Vagina (tissue), 2 donors: Measurements from ENCODE around the gene ARHGAP18. TPM values are rescaled to one million over a fixed set of nuclear protein-coding genes. Genes with fewer than 3 reads are reported as not detected.

Source experiments
- DNase-seq, 2 donors: peaks; one replicate each; pipeline ENCODE4 v3.0.0-alpha.2; 2017; ENCODE audit errors: extremely low spot score in 2 of 2
- H3K27ac ChIP-seq: fragments of 200-600 bp; sonication (generic); one replicate; pipeline ENCODE4 v1.5.1; 2019
- H3K27me3 ChIP-seq: fragments of 200-600 bp; sonication (generic); one replicate; pipeline ENCODE4 v1.5.1; 2019
- H3K36me3 ChIP-seq, 2 donors: fragments of 200-600 bp; sonication (generic); one replicate each; pipeline ENCODE4 v1.5.1; 2017 to 2019
- H3K4me1 ChIP-seq: fragments of 200-600 bp; sonication (generic); one replicate; pipeline ENCODE4 v1.5.1; 2019
- H3K4me3 ChIP-seq, 2 donors: fragments of 200-600 bp; sonication (generic); 1 replicate in 1 of 2; 2 replicates in 1 of 2; pipeline ENCODE4 v1.5.1; 2016 to 2019
- H3K9me3 ChIP-seq: fragments of 200-600 bp; sonication (generic); one replicate; pipeline ENCODE4 v1.5.1; 2019
- CTCF ChIP-seq, 3 experiments: fragments of 450-650 bp in 2 of 3; fragments of 200-600 bp in 1 of 3; sonication (generic) in 1 of 3; IDR thresholded peaks; one replicate each; pipeline ENCODE4 v1.5.1; 2017 to 2019; ENCODE audit warnings: antibody characterized with exemption in 3 of 3, mild to moderate bottlenecking in 2 of 3, moderate library complexity in 2 of 3
- POLR2A ChIP-seq, 2 donors: fragments of 450-650 bp; IDR thresholded peaks; one replicate each; pipeline ENCODE4 v1.6.1; 2017; ENCODE audit warnings: antibody characterized with exemption in 2 of 2, mild to moderate bottlenecking in 2 of 2, moderate library complexity in 2 of 2
- POLR2AphosphoS5 ChIP-seq, 2 donors: sonication (generic); formaldehyde crosslinking; IDR thresholded peaks; one replicate each; pipeline ENCODE4 v1.9.0; 2017; ENCODE audit warnings: antibody characterized with exemption in 2 of 2, mild to moderate bottlenecking in 2 of 2, low read depth in 1 of 2; ENCODE audit not compliant: insufficient read depth in 1 of 2
- intact Hi-C: fragments of 100-400 bp; cut with DNase I; formaldehyde crosslinking; loops from one replicate; pipeline ENCODE4 v1.15.1; 2023
- total RNA-seq: library from RNA; depleted of rRNA; stranded (reverse); fragments of >200 nt; gene quantifications from one replicate; pipeline ENCODE4 v1.2.3, GENCODE V29; 2016

ARHGAP18 gene
- total RNA-seq, 1 donor from 2014 or later: 7.6 TPM

DNA sequence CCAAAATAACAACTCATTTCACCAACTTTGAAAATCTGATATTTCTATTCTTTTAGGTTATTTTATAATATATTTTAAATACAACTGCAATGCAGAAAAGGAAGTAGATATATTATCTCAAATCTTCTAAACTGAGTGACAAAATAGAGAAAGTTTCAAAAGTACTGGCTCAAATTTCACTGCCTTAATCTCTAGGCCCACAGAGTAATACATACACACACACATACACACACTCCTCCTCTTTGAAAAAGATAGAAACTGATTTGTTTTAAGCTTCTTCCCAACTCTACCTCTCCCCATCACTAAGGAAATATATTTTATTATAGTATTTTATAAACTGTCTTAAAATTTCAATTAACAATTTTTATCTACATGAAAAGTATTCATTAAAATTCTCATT lies 36.2 kb downstream of the ARHGAP18 start:
- H3K4me1 ChIP-seq: peaks cover 30% of the 10 kb centered on the region
- no peaks in the 10 kb centered on the region for H3K27me3 ChIP-seq
- peak overlapping the region; percentile 76 for H3K27ac ChIP-seq
- TF ChIP-seq POLR2AphosphoS5 (IDR thresholded peaks at IDR 0.05; ENCODE audit: insufficient read depth in 1 of 2, low read depth in 1 of 2): no peak
- TF ChIP-seq POLR2A (IDR thresholded peaks at IDR 0.05): no peak
- TF ChIP-seq CTCF (IDR thresholded peaks at IDR 0.05): no peak
- H3K9me3 ChIP-seq: no peaks in the 10 kb centered on the region
- no peaks in the 10 kb centered on the region for H3K36me3 ChIP-seq
- no peak overlapping the region for H3K4me3 ChIP-seq
- intact Hi-C loops: no loop called here
- no peak for DNase-seq

- H3K4me1 ChIP-seq: peaks cover 35% of the 10 kb centered on the region
- no peak overlapping the region for H3K4me3 ChIP-seq
- TF ChIP-seq CTCF (IDR thresholded peaks at IDR 0.05) (no peak), POLR2AphosphoS5 (IDR thresholded peaks at IDR 0.05; ENCODE audit: insufficient read depth in 1 of 2, low read depth in 1 of 2) (peak; percentile 21), POLR2A (IDR thresholded peaks at IDR 0.05) (no peak)
- H3K27me3 ChIP-seq: no peaks in the 10 kb centered on the region
- no peak for DNase-seq
- no peaks in the 10 kb centered on the region for H3K9me3 ChIP-seq
- H3K27ac ChIP-seq: peak overlapping the region; percentile 76
- intact Hi-C loops: no loop called here
- H3K36me3 ChIP-seq: no peaks in the 10 kb centered on the region
Observed at GRCh38 chr6:129672881-129673631, 36.9 kb downstream of the ARHGAP18 start.

DNA sequence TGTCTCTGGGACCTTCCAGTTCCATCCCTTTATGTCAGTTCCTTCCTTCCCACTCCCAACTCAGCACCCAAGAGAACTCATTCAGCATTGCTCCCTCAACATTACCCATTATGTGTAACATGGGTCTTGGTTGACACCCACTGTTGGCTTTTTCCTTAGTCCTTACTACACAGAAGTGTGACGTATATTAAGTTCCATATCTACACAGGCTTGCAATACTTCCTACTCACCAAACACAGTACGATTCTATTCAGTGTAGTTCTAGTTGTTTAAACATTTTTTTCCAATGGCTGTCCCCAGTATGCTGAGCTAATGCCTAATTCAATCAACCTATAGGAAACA lies 37.7 kb downstream of the ARHGAP18 start:
- Histone ChIP-seq H3K4me3 (no peak overlapping the region), H3K4me1 (peaks cover 43% of the 10 kb centered on the region), H3K36me3 (no peaks in the 10 kb centered on the region), H3K9me3 (no peaks in the 10 kb centered on the region), H3K27ac (peak overlapping the region; percentile 76), H3K27me3 (no peaks in the 10 kb centered on the region)
- intact Hi-C loops: no loop called here
- DNase-seq: no peak
- TF ChIP-seq POLR2AphosphoS5 (IDR thresholded peaks at IDR 0.05; ENCODE audit: insufficient read depth in 1 of 2, low read depth in 1 of 2) (no peak), POLR2A (IDR thresholded peaks at IDR 0.05) (no peak), CTCF (IDR thresholded peaks at IDR 0.05) (no peak)

DNA sequence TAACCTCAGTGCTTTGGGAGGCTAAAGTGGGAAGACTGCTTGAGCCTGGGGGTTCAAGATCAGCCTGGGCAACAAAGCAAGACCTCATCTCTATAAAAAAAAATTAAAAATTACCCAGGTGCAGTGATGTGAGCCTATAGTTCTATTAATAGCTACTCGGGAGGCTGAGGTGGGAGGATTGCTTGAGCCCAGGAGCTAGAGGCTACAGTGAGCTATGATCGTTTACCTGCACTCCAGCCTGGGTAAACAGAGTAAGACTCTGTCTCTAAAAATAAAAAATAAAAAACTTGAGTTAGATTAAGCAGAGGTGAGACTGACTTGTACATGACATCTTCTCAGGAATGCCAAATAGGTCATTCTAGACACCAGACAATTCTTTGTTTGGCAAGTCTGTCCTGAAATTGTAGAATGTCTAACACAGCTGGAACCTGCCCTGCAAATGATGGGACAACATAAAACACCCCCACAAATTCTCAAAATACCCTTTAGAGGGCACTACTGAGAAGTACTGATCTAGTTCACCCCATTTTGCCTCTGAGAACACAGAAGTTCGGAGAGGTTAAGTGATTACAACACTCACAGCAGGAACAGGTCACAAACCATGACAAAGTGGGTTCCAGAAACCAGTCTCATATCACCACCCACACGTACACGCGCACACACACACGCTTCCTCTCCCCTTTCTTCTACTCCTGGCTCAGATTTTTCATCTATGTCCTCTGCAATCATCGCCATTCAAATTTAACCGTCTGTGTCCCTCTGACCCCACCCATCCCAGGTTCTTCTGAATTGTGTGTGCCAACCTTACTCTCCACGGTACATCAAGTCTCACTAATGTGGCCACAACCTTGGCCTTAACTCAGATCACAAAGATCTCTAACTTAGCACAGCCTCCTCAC lies 38.3 kb downstream of the ARHGAP18 start:
- no peaks in the 10 kb centered on the region for H3K27me3 ChIP-seq
- peak overlapping the region; percentile 76 for H3K27ac ChIP-seq
- no peaks in the 10 kb centered on the region for H3K36me3 ChIP-seq
- peaks cover 43% of the 10 kb centered on the region for H3K4me1 ChIP-seq
- TF ChIP-seq POLR2A (IDR thresholded peaks at IDR 0.05): no peak
- no peak for TF ChIP-seq POLR2AphosphoS5 (IDR thresholded peaks at IDR 0.05; ENCODE audit: insufficient read depth in 1 of 2, low read depth in 1 of 2)
- TF ChIP-seq CTCF (IDR thresholded peaks at IDR 0.05): no peak
- intact Hi-C loops: no loop called here
- no peak overlapping the region for H3K4me3 ChIP-seq
- no peaks in the 10 kb centered on the region for H3K9me3 ChIP-seq
- no peak for DNase-seq
